ENCODE data around the gene SLC29A1. TPM values are rescaled to one million over a fixed set of nuclear protein-coding genes. Genes with fewer than 3 reads are reported as not detected.

Gene SLC29A1
- total and polyA plus RNA-seq, 7 donors, result 4.2 to 195 (median 147) TPM

GRCh38 chr6:44201200-44201599 is 22.2 kb upstream of the SLC29A1 start:
- Histone ChIP-seq H3K36me3 (no peaks in the 10 kb centered on the region), H3K4me3 (no peak overlapping the region), H3K9me3 (no peaks in the 10 kb centered on the region), H3K27me3 (no peaks in the 10 kb centered on the region), H3K4me1 (no peaks in the 10 kb centered on the region), H3K27ac (no peak overlapping the region)
- intact Hi-C loops (cut with DNase I), result no loop called here
- TF ChIP-seq CTCF (IDR thresholded peaks at IDR 0.05) (no peak), EP300 (IDR thresholded peaks at IDR 0.05) (no peak), POLR2AphosphoS5 (IDR thresholded peaks at IDR 0.05) (no peak), POLR2A (IDR thresholded peaks at IDR 0.05) (no peak)
- 73 to 77% methylated on average over 3 of the region's 3 CpGs for WGBS, 2 donors
- DNase-seq, result no peak

GRCh38 chr6:44201638-44202303 is 21.6 kb upstream of the SLC29A1 start:
- no peaks in the 10 kb centered on the region for H3K4me1 ChIP-seq
- no peak overlapping the region for H3K4me3 ChIP-seq
- H3K27me3 ChIP-seq, result no peaks in the 10 kb centered on the region
- no peaks in the 10 kb centered on the region for H3K36me3 ChIP-seq
- TF ChIP-seq EP300 (IDR thresholded peaks at IDR 0.05), result no peak
- TF ChIP-seq POLR2AphosphoS5 (IDR thresholded peaks at IDR 0.05), result no peak
- no peak for TF ChIP-seq POLR2A (IDR thresholded peaks at IDR 0.05)
- TF ChIP-seq CTCF (IDR thresholded peaks at IDR 0.05), result no peak
- no peak for DNase-seq
- no peaks in the 10 kb centered on the region for H3K9me3 ChIP-seq
- intact Hi-C loops (cut with DNase I), result no loop called here
- 82 to 92% methylated on average over 11 of the region's 11 CpGs for WGBS, 2 donors
- peak overlapping the region in 1 of 4 donors; percentile 48 for H3K27ac ChIP-seq

- Histone ChIP-seq H3K36me3 (no peaks in the 10 kb centered on the region), H3K4me3 (no peak overlapping the region), H3K4me1 (no peaks in the 10 kb centered on the region), H3K27me3 (no peaks in the 10 kb centered on the region), H3K27ac (peak overlapping the region in 2 of 4 donors; percentile 48 to 52), H3K9me3 (no peaks in the 10 kb centered on the region)
- intact Hi-C loops (cut with DNase I), result no loop called here
- no peak for DNase-seq
- TF ChIP-seq POLR2AphosphoS5 (IDR thresholded peaks at IDR 0.05) (no peak), CTCF (IDR thresholded peaks at IDR 0.05) (no peak), POLR2A (IDR thresholded peaks at IDR 0.05) (no peak), EP300 (IDR thresholded peaks at IDR 0.05) (no peak)
- WGBS, 2 donors, result 82 to 87% methylated on average over 4 of the region's 4 CpGs
Observed at GRCh38 chr6:44202332-44202971, 20.9 kb upstream of the SLC29A1 start.

- Histone ChIP-seq H3K4me3 (no peak overlapping the region), H3K4me1 (no peaks in the 10 kb centered on the region), H3K9me3 (no peaks in the 10 kb centered on the region), H3K27ac (peak overlapping the region in 3 of 4 donors; percentile 8 to 52 (median 48)), H3K27me3 (no peaks in the 10 kb centered on the region), H3K36me3 (no peaks in the 10 kb centered on the region)
- intact Hi-C loops (cut with DNase I), result no loop called here
- no peak for TF ChIP-seq POLR2AphosphoS5 (IDR thresholded peaks at IDR 0.05)
- TF ChIP-seq POLR2A (IDR thresholded peaks at IDR 0.05), result no peak
- no peak for TF ChIP-seq CTCF (IDR thresholded peaks at IDR 0.05)
- TF ChIP-seq EP300 (IDR thresholded peaks at IDR 0.05), result no peak
- 85 to 90% methylated on average over 11 of the region's 11 CpGs for WGBS, 2 donors
- no peak for DNase-seq
Observed at GRCh38 chr6:44202972-44203750, 20.2 kb upstream of the SLC29A1 start.
